Suppressor macrophage treated with lipopolysaccharide for 4 hours (primary cell): ENCODE measurements around the gene DEPDC7.
A peak's percentile ranks its signal among the peaks of the same experiment; 100 is the strongest.
"Not testable (repeated sequence)": the region's sequence is repeated elsewhere in the genome, so short reads cannot be mapped to it uniquely, and the experiment has no call there.

Experiments
- DNase-seq: peaks from one replicate; pipeline ENCODE4 v3.0.0-alpha.2; 2020

DEPDC7 gene

DNA sequence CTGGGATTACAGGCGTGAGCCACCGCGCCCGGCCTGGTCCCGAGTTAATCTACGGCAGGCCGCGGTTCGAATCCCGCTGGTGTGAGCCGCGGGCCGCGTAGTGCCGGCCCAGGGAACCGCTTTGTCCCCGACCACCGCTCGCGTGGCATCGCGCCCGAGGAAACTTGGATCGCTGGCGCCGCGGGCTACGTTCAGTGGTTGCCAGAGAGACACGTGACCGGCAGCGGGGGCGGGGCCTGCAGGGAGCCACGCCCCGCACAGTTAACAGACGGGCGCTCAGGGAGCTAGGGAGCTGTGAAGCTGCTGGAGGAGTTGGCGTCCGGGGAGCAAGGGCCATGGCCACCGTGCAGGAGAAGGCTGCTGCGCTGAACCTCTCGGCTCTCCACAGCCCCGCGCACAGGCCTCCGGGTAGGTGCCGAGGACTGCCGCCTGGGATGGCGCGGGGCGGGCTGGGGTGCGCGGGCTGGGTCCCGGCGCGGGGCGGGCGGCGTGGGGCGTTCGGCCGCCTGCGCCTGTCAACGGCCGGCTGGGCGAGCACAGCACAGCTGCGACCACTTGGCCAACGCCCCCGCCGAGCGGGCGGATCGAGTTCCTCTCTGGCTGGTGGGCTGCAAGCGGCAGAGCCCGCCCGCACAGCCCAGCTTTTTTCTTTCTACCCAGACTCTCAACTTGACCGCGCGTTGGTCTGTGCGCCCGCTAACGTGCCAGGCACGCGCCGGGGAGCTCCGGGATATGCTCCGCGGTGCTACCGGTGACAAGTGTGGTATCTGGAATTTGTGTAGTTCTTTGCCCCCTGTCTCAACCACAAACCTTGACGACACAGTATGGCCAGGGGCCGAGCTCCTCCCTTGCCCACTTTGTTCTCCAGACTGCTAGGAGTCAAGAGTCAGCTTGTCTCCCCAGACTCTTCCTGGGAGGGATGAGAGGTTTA, at the start of gene DEPDC7:
DEPDC7 (plus strand) TSS at position 258 of the 931 bp plus-strand sequence; CDS start at position 336, 78 bp downstream.
- peak; percentile 82 for DNase-seq

GRCh38 chr11:32968541-32968940, 47.1 kb upstream of the DEPDC7 start:
- no peak for DNase-seq

DNA sequence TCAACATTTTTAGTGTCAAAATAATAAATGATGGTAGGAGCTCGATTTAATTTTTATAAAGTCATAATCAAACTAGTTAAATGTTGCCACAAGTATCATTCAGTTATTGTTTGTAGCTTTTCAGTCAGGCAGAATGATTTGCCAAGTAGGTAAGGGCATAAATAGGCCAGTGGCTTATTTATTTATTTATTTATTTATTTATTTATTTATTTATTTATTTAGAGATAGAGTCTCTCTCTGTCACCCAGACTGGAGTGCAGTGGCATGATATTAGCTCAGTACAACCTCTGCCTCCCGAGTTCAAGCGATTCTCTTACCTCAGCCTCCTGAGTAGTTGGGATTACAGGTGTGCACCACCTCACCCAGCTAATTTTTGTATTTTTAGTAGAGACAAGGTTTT, 43.4 kb upstream of the DEPDC7 start:
- DNase-seq, result not testable (repeated sequence)

DNA sequence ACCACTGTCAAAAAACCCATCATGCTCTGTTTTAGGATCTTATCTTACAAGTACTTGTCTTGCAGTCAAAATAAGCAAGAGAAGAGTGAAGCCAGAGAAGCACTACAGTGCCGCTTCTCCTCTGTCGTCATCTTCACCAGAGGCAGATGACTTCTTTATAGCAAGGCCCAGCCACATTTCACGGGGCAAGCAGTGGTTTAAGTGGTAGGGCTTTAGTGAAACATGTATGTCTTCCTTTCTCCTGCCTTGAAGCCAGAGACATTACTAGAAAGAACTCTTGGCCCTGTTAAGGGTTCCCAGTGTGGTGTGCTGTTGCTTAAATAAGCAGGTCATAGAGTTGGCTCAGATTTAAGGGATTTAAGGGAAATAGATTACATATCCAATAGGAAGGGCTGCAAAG, 42.9 kb upstream of the DEPDC7 start:
- no peak for DNase-seq

DNA sequence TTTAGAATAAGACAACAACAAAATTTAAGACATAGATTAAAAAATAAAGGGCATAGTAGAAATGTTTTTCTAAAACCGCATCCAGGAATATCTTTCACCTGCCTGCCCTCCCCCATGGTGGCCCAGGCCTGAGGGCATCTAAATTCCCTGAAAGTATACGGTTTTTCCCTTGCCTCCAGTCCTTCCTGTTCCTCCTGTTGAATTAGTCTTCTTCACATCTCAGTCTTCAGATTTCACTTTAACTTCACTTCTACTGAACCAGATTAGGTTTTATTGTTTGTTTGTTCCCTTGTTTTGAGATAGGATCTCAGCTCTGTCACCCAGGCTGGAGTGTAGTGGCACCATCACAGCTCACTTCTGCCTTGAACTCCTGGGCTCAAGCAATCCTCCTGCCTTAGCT, 33.1 kb upstream of the DEPDC7 start:
- no peak for DNase-seq

DNA sequence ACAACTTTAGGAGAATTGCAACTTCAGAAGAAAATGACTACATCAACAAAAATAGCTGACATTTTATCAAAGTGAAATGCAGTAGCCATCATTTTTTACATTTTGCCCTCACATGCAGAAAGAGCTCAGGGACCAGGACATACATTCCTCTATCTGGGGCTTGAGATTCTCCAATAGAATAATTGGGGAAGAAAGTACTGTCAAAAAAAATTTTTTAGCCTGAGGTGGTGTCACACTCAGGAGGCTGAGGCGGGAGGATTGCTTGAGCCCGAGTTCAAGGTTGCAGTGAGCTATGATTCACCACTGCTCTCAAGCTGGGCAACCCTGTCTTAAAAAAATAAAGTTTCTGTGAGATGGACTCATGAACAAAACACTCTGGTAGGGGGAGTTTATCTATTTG, 32.2 kb upstream of the DEPDC7 start:
- no peak for DNase-seq

GRCh38 chr11:32985600-32985999, 30.1 kb upstream of the DEPDC7 start:
- DNase-seq, result no peak

- no peak for DNase-seq
These were observed 27.8 kb upstream of the DEPDC7 start for GRCh38 chr11:32987851-32988250.

DNA sequence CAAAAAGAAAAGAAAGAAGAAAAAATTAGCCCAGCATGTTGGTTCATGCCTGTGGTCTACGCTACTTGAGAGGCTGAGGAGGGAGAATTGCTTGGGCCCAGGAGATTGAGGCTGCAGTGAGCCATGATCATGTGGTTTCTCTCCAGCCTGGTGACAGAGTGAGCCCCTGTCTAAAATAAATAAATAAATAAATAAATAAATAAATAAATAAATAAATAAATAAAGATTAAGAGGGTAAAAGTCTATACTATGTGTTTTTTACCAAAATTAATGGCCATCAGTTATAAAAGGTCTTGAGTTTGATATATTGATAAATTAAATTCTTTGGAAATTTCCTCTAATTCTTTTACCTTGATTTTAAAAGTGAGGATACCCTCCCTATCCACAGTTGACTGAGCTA, 25.2 kb upstream of the DEPDC7 start:
- no peak for DNase-seq

GRCh38 chr11:32991427-32991826, 24.3 kb upstream of the DEPDC7 start:
- DNase-seq, result no peak

- DNase-seq, result no peak
These were observed 23.8 kb upstream of the DEPDC7 start for GRCh38 chr11:32991898-32992297.

DNA sequence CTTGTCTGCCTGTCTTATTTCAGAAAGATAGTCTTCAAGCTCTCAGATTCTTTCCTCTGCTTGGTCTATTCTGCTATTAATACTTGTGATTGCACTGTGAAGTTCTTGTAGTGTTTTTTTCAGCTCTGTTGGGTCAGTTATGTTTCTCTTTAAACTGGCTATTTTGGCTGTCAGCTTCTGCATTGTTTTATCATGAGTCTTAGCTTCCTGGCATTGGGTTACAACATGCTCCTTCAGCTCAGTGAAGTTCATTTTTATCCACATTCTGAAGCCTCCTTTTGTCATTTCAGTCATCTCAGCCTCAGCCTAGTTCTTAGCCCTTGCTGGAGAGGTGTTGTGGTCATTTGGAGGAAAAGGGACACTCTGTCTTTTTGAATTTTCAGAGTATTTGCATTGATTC, 15.5 kb upstream of the DEPDC7 start:
- DNase-seq, result no peak

DNA sequence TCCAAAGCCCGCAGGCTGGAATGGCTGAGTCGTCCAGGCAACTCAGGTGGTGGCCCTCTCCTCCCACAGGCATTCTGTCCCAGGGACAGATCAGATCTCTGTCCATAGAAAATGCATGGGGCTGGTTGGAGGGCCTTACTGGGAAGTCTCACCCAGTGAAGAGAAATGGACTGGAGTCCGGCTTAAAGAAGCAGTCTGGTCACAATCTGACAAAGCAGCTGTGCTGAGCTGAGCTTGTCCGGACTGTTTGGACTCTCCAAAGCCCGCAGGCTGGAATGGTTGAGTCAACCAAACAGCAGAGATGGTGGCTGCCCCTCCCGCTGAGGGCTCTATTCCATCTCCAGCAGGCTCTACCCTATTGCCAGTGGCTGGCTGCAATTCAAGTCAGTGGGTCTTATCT, 14.4 kb upstream of the DEPDC7 start:
- DNase-seq, result no peak

- DNase-seq, result no peak
These were observed 13.7 kb upstream of the DEPDC7 start for GRCh38 chr11:33001751-33002542.

GRCh38 chr11:33005175-33005574, 10.5 kb upstream of the DEPDC7 start:
- DNase-seq, result no peak

DNA sequence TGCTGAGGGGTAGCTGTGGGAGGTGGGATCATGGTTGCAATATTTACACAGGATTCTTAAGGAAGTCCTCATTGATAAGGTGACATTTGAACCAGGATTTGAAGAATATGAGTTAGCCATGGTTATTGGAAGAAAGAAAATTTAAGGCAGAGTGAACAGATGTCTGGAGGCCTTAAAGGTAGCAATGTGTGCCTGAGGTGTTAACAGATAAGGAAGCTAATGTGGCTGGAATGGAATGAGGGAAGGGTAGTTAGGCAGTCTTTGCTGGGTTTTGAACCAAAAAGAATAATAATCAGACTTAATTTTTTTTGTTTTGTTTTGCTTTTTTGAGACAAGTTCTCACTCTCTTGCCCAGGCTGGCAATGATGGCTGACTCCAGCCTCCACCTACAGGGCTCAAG, 9.7 kb upstream of the DEPDC7 start:
- no peak for DNase-seq

DNA sequence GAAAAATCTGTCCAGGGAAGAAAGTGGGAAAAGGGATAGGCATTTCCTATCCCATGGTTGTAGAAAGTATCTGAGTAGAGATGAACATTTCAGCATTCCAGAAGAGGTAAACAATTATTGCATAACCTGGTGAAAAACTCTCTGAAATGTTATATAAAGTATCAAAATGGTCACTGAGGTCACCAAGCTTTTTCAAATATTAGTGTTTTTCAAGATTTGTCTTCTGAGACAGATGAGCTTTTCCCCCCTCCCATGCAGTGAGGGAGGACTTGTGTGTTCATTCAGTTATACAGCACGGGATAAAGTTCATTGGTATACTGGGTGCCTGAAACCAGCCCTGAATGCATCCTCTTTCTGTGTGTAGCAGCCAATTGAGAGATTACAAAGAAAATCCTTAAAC, 1.9 kb upstream of the DEPDC7 start:
- DNase-seq, result no peak

GRCh38 chr11:33016654-33017053, 976 bp downstream of the DEPDC7 start:
- peak; percentile 38 for DNase-seq

GRCh38 chr11:33017478-33017877, 1.8 kb downstream of the DEPDC7 start:
- DNase-seq, result no peak

GRCh38 chr11:33017965-33018364, 2.3 kb downstream of the DEPDC7 start:
- no peak for DNase-seq

DNA sequence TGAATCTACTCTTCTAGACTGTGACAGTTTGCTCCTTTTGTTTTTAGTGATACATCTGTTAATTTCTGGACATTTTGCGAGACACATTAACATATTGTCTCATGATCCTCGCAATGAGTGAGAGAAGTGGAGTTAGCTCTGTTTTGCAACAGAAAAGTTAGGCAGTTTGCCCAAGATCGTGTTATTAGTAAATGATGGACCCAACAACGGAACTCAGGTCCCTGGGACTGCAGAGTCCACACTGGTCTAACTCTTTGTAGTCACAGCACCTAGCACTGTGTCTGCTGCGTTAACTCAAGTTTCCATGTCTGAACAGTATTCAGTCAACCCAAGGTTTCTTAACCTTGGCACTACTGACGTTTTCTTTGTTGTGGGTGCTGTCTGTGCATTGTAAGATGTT, 3.2 kb downstream of the DEPDC7 start:
- no peak for DNase-seq

DNA sequence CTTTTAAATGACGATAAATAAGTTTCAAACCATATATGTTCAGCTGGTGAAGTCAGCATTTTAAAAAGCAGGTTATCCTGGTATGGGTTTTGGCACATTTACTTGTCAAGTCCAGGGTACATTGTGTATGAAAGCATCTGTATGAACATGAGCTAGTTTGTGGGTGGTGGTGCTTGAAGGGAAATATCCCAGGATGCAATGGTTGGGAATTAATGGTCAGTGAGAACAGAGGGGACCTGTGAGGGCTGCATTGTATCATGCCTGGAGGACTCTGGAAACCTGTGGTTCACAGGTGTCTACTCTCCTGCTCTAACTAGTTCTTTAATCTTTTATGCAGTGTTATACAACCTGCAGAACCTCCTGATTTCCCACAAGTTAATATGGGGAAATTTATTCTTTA, 5.8 kb downstream of the DEPDC7 start:
- no peak for DNase-seq

DNA sequence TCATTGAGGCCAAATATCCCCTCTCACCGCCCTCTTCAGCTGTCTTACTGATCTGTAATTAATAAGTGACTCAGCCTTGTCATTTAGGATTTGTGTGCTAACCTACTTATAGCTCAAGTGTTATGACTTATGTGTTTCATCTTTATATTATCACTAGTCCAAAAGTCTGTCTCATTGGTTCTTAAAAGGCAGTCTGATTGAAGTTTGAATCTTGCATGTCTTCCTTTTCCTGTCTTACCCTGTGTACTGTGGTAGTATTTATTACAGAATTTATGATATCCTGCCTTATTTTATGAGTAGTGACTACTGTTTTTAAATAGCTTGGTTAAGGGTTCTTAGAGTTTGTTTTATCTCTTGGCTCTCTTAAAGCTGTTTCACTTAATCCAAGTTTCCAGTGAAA, 6.3 kb downstream of the DEPDC7 start:
- no peak for DNase-seq

GRCh38 chr11:33025339-33025722, 9.7 kb downstream of the DEPDC7 start:
- no peak for DNase-seq
